ENCODE results near the gene ACTR2.

The ACTR2 gene

DNA sequence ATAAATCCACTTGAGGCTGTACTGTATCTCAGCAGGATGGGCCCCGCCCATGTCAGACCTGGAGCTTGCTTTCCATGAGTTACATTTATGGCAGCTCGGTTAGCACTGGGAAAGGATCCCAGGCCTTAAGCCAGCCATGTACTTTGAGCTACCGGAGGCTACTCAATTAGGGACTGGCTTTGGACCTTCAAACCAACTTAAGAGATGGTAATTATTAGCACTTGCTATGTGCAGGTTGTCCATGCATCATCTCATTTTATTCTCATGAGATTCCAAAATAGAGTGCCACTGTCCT lies 64.4 kb downstream of the ACTR2 start:
- Histone ChIP-seq H3K27ac (ENCODE audit: insufficient read depth, low read length, poor library complexity, severe bottlenecking) (no peak overlapping the region), H3K4me1 (ENCODE audit: control insufficient read depth, insufficient read depth, low read length, poor library complexity, severe bottlenecking) (no peaks in the 10 kb centered on the region), H3K4me3 (ENCODE audit: insufficient read depth, low read depth, low read length, poor library complexity, severe bottlenecking) (no peak overlapping the region), H3K27me3 (replicated peaks; ENCODE audit: control insufficient read depth, insufficient read depth, low read length, poor library complexity, severe bottlenecking) (no peaks in the 10 kb centered on the region), H3K36me3 (ENCODE audit: control insufficient read depth, insufficient read depth, low read length) (no peaks in the 10 kb centered on the region), H3K9me3 (ENCODE audit: control insufficient read depth, low read length) (no peaks in the 10 kb centered on the region)
- no peak for DNase-seq

DNA sequence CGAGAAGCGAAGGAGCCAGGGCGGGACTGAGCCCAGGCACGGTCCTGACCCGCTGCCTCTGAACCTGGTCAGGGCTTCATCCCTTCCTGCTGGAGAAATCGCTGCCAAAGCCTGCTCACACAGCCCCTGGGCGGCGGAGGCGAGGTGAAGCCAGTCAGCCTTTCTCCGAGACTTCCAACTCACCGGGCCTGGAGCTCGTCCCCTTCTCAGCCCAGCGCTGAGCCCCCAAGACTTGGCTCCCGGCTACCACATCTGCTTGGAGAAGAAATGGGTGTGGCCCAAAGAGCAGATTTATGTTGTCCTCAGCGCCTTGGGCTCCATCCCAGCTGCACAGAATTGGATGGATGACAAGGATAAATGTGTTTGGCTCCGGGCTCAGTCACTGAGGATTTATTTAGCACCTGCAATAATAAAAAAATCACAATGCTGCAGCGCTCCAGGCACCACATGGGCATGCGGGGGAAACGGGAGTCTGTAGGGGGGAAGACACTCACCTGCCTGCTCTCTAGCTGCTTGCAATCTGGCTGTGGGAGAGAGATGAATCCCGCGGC lies 64.9 kb downstream of the ACTR2 start:
- DNase-seq: no peak
- H3K4me1 ChIP-seq (ENCODE audit: control insufficient read depth, insufficient read depth, low read length, poor library complexity, severe bottlenecking): no peaks in the 10 kb centered on the region

DNA sequence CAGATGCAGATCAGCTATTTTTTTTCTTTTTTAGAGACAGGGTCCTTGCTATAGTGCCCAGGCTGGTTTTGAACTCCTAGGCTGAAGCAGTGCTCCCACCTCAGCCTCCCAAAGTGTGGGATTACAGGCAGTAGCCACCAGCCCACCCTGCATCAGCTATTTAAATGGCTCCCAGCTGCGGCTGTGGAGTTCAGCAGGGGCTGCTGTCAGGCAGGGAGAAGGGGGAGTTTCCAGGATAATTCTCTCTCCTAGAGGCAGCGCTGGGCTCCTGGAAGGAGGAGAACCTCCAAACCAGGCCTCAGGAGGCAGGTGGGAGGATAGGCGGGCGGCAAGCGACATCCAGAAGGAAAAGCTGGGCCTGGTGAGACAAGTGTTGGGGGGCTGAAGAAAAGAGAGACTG lies 65.7 kb downstream of the ACTR2 start:
- no peak for DNase-seq
- Histone ChIP-seq H3K9me3 (ENCODE audit: control insufficient read depth, low read length) (no peaks in the 10 kb centered on the region), H3K4me3 (ENCODE audit: insufficient read depth, low read depth, low read length, poor library complexity, severe bottlenecking) (no peak overlapping the region), H3K27me3 (replicated peaks; ENCODE audit: control insufficient read depth, insufficient read depth, low read length, poor library complexity, severe bottlenecking) (no peaks in the 10 kb centered on the region), H3K4me1 (ENCODE audit: control insufficient read depth, insufficient read depth, low read length, poor library complexity, severe bottlenecking) (no peaks in the 10 kb centered on the region), H3K27ac (ENCODE audit: insufficient read depth, low read length, poor library complexity, severe bottlenecking) (no peak overlapping the region), H3K36me3 (ENCODE audit: control insufficient read depth, insufficient read depth, low read length) (no peaks in the 10 kb centered on the region)

More for the DNA sequence above, 64.9 kb downstream of the ACTR2 start:
- H3K4me3 ChIP-seq (ENCODE audit: insufficient read depth, low read depth, low read length, poor library complexity, severe bottlenecking): no peak overlapping the region
- H3K9me3 ChIP-seq (ENCODE audit: control insufficient read depth, low read length): no peaks in the 10 kb centered on the region
- H3K27ac ChIP-seq (ENCODE audit: insufficient read depth, low read length, poor library complexity, severe bottlenecking): no peak overlapping the region
- H3K36me3 ChIP-seq (ENCODE audit: control insufficient read depth, insufficient read depth, low read length): no peaks in the 10 kb centered on the region
- no peaks in the 10 kb centered on the region for H3K27me3 ChIP-seq (replicated peaks; ENCODE audit: control insufficient read depth, insufficient read depth, low read length, poor library complexity, severe bottlenecking)

DNA sequence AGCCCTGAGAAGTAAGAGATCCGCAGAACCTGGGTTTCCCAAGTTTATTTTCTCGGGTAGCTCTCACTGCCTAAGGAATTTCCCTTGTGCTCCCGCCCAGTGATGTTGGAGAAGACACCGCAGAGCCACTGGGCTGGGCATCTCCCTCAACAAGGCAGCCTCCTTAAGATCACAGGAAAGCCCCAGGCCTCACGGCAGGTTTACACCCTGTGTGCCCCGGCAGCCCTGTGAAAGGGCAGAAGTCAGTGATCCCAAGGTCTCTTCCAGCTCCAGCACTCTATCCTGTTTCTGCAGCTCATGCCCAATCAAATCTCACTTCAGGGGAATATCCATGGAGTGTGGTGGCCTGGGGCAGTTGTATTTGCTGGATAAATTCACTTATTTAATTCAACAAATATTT lies 66.5 kb downstream of the ACTR2 start:
- Histone ChIP-seq H3K4me3 (ENCODE audit: insufficient read depth, low read depth, low read length, poor library complexity, severe bottlenecking) (no peak overlapping the region), H3K4me1 (ENCODE audit: control insufficient read depth, insufficient read depth, low read length, poor library complexity, severe bottlenecking) (no peaks in the 10 kb centered on the region), H3K27ac (ENCODE audit: insufficient read depth, low read length, poor library complexity, severe bottlenecking) (no peak overlapping the region), H3K9me3 (ENCODE audit: control insufficient read depth, low read length) (no peaks in the 10 kb centered on the region), H3K36me3 (ENCODE audit: control insufficient read depth, insufficient read depth, low read length) (no peaks in the 10 kb centered on the region), H3K27me3 (replicated peaks; ENCODE audit: control insufficient read depth, insufficient read depth, low read length, poor library complexity, severe bottlenecking) (no peaks in the 10 kb centered on the region)
- no peak for DNase-seq

DNA sequence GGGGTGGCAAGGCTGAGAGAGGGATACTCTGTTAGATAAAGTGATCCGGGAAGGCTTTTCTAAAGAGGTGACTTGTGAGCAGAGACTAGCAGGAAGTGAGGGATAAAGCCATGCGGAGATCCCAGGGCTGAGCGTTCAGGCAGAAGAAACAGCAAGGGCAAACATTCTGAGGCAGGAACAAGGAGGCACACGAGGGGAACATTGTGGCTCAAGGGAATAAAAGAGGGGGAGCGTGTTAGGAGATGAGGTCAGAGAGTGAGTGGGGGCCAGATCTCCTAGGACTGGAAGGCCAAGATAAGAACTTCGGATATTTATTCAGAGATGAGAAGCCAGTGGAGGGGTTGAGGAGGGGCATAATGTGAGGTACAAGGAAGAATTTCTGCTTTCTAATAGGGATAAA lies 67.1 kb downstream of the ACTR2 start:
- Histone ChIP-seq H3K27me3 (replicated peaks; ENCODE audit: control insufficient read depth, insufficient read depth, low read length, poor library complexity, severe bottlenecking) (no peaks in the 10 kb centered on the region), H3K36me3 (ENCODE audit: control insufficient read depth, insufficient read depth, low read length) (no peaks in the 10 kb centered on the region), H3K4me3 (ENCODE audit: insufficient read depth, low read depth, low read length, poor library complexity, severe bottlenecking) (no peak overlapping the region), H3K27ac (ENCODE audit: insufficient read depth, low read length, poor library complexity, severe bottlenecking) (no peak overlapping the region), H3K9me3 (ENCODE audit: control insufficient read depth, low read length) (no peaks in the 10 kb centered on the region), H3K4me1 (ENCODE audit: control insufficient read depth, insufficient read depth, low read length, poor library complexity, severe bottlenecking) (no peaks in the 10 kb centered on the region)
- no peak for DNase-seq

DNA sequence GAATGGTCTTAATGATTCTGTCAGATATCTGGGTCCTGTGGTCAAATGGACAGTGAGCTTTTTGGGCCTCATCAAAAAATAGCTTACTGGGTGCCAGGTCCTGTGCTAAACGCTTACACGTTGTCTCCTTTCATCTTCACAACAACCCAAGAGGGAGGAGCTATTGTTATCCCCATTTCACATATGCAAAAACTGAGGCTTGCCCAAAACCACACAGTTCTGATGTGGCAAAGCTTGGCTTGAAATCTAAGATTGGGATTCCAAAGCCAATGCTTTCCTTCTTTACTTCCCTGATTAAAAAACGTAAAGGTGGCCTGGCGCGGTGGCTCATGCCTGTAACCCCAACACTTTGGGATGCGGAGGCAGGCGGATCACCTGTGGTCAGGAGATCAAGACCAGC lies 69.3 kb downstream of the ACTR2 start:
- Histone ChIP-seq H3K27me3 (replicated peaks; ENCODE audit: control insufficient read depth, insufficient read depth, low read length, poor library complexity, severe bottlenecking) (no peaks in the 10 kb centered on the region), H3K4me1 (ENCODE audit: control insufficient read depth, insufficient read depth, low read length, poor library complexity, severe bottlenecking) (peaks cover 17% of the 10 kb centered on the region), H3K4me3 (ENCODE audit: insufficient read depth, low read depth, low read length, poor library complexity, severe bottlenecking) (no peak overlapping the region), H3K36me3 (ENCODE audit: control insufficient read depth, insufficient read depth, low read length) (no peaks in the 10 kb centered on the region), H3K27ac (ENCODE audit: insufficient read depth, low read length, poor library complexity, severe bottlenecking) (no peak overlapping the region), H3K9me3 (ENCODE audit: control insufficient read depth, low read length) (no peaks in the 10 kb centered on the region)
- no peak for DNase-seq

DNA sequence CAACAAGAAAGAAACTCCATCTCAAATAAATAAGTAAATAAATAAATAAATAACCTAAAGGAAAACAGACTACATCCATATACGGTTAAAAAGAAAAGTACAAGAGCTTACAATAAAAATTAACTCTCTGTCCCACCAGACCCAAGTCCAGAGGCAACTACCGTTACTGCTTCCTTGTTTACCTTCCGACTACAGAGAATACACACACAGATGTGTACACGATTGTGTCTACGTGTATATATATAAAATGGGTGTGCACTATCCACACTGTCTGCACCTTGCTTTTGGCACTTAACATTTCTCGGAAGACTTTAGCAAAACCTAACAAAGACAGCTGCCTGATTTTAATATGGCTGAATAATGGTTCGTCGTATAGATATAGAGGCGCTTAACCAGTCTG lies 69.9 kb downstream of the ACTR2 start:
- H3K4me1 ChIP-seq (ENCODE audit: control insufficient read depth, insufficient read depth, low read length, poor library complexity, severe bottlenecking): peaks cover 17% of the 10 kb centered on the region
- H3K9me3 ChIP-seq (ENCODE audit: control insufficient read depth, low read length): no peaks in the 10 kb centered on the region

DNA sequence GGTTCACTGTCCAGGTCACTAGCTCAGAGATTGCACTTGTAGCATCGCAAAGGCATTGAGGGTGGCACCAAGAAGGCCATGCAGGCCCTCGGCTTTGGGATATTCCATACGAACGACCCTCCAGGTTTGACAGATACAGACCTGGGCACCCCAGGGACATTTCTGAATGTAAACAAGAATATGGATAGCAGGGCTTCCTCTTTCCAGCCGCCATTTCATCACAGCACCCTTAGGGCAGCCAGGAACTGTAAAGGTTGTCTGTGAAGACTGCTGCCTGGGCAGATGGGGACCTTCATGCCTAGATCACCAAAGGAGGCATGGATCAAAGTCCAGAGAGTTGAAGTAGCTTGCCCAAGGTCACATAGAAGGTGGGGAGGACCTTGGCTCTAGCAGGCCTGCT lies 70.5 kb downstream of the ACTR2 start:
- H3K4me1 ChIP-seq (ENCODE audit: control insufficient read depth, insufficient read depth, low read length, poor library complexity, severe bottlenecking): peaks cover 17% of the 10 kb centered on the region
- H3K27me3 ChIP-seq (replicated peaks; ENCODE audit: control insufficient read depth, insufficient read depth, low read length, poor library complexity, severe bottlenecking): no peaks in the 10 kb centered on the region
- no peaks in the 10 kb centered on the region for H3K9me3 ChIP-seq (ENCODE audit: control insufficient read depth, low read length)
- H3K27ac ChIP-seq (ENCODE audit: insufficient read depth, low read length, poor library complexity, severe bottlenecking): no peak overlapping the region
- no peak for DNase-seq
- no peaks in the 10 kb centered on the region for H3K36me3 ChIP-seq (ENCODE audit: control insufficient read depth, insufficient read depth, low read length)
- no peak overlapping the region for H3K4me3 ChIP-seq (ENCODE audit: insufficient read depth, low read depth, low read length, poor library complexity, severe bottlenecking)

More for the DNA sequence above, 69.9 kb downstream of the ACTR2 start:
- H3K4me3 ChIP-seq (ENCODE audit: insufficient read depth, low read depth, low read length, poor library complexity, severe bottlenecking): no peak overlapping the region
- H3K27me3 ChIP-seq (replicated peaks; ENCODE audit: control insufficient read depth, insufficient read depth, low read length, poor library complexity, severe bottlenecking): no peaks in the 10 kb centered on the region
- no peaks in the 10 kb centered on the region for H3K36me3 ChIP-seq (ENCODE audit: control insufficient read depth, insufficient read depth, low read length)
- no peak for DNase-seq
- H3K27ac ChIP-seq (ENCODE audit: insufficient read depth, low read length, poor library complexity, severe bottlenecking): no peak overlapping the region

DNA sequence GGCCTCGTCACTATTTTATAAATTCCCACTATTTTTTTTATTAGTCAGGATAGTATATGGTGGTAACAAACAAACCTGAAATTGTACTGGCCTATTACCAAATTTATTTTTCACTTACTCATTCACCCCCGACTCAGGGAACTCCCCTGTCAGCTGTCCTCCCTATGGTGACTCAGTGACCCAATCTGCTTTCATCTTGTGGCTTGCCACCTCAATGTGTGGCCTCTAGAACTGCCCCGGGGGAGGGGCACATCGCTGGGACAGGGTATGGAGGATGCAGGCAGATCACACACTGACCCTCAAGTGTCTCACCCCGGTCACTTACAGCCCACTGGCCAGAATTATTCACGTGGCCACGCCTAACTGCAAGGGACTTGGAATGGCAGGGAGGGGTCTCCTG lies 71.6 kb downstream of the ACTR2 start:
- DNase-seq: peak in 1 of 3 donors; percentile 3
- no peaks in the 10 kb centered on the region for H3K9me3 ChIP-seq (ENCODE audit: control insufficient read depth, low read length)
- H3K27me3 ChIP-seq (replicated peaks; ENCODE audit: control insufficient read depth, insufficient read depth, low read length, poor library complexity, severe bottlenecking): no peaks in the 10 kb centered on the region
- H3K27ac ChIP-seq (ENCODE audit: insufficient read depth, low read length, poor library complexity, severe bottlenecking): no peak overlapping the region
- peaks cover 17% of the 10 kb centered on the region for H3K4me1 ChIP-seq (ENCODE audit: control insufficient read depth, insufficient read depth, low read length, poor library complexity, severe bottlenecking)
- no peaks in the 10 kb centered on the region for H3K36me3 ChIP-seq (ENCODE audit: control insufficient read depth, insufficient read depth, low read length)
- no peak overlapping the region for H3K4me3 ChIP-seq (ENCODE audit: insufficient read depth, low read depth, low read length, poor library complexity, severe bottlenecking)

DNA sequence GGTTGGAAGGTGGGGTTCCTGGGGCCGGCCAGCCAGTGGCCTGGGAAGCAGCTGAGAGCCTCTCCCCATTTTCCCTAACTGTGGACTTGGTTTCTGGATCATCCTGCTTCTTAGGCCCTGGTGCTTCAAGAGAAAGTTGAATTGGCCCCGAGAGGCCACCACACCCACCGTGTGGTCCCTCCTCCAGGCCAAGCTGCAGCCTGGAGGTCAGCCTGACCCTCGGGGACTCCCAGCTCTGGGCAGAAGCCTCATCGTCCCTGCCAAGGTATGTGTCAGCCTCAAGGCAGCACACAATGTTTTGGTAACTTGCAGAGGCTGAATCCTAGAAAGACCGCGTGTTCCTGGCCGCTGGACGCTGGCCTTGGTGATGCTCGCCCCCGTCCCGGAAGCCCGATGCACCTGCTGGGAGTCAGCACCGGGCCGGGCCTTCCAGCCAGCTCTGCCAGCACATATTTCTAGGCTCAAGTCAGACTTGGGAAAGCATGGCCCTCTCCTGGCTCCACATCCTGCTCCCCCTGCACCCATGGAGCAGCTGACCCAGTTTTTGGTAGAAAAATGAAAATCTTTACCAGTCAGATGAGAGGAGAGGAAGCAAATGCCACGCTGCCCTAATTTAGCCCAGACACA lies 72.6 kb downstream of the ACTR2 start:
- Histone ChIP-seq H3K36me3 (ENCODE audit: control insufficient read depth, insufficient read depth, low read length) (no peaks in the 10 kb centered on the region), H3K27ac (ENCODE audit: insufficient read depth, low read length, poor library complexity, severe bottlenecking) (no peak overlapping the region), H3K4me3 (ENCODE audit: insufficient read depth, low read depth, low read length, poor library complexity, severe bottlenecking) (no peak overlapping the region), H3K4me1 (ENCODE audit: control insufficient read depth, insufficient read depth, low read length, poor library complexity, severe bottlenecking) (peaks cover 17% of the 10 kb centered on the region), H3K27me3 (replicated peaks; ENCODE audit: control insufficient read depth, insufficient read depth, low read length, poor library complexity, severe bottlenecking) (no peaks in the 10 kb centered on the region), H3K9me3 (ENCODE audit: control insufficient read depth, low read length) (no peaks in the 10 kb centered on the region)
- DNase-seq: no peak

All from effector memory CD4-positive, alpha-beta T cell (primary cell).